Measurements from ENCODE around the gene STAM2. TPM values are rescaled to one million over a fixed set of nuclear protein-coding genes. Genes with fewer than 3 reads are reported as not detected.
"Not testable (repeated sequence)": the region's sequence is repeated elsewhere in the genome, so short reads cannot be mapped to it uniquely, and the experiment has no call there.

The STAM2 gene
- total and polyA plus RNA-seq, 11 donors: 4.7 to 36.1 (median 25.7) TPM

- peak overlapping the region in 2 of 12 donors; percentile 26 to 57 for H3K27ac ChIP-seq
Observed at GRCh38 chr2:152171718-152172117, 3.8 kb downstream of the STAM2 start.

GRCh38 chr2:152169158-152169557, 6.4 kb downstream of the STAM2 start:
- H3K9me3 ChIP-seq; H3K27ac ChIP-seq; DNase-seq; H3K4me3 ChIP-seq; intact Hi-C loops (cut with DNase I); ATAC-seq; H3K27me3 ChIP-seq; H3K36me3 ChIP-seq: not testable (repeated sequence)
- H3K4me1 ChIP-seq: peaks cover 0 to 73% (median 52%) of the 10 kb centered on the region in 12 donors
- WGBS, 4 donors: 89 to 95% (median 91%) methylated on average over 7 of the region's 7 CpGs

More at GRCh38 chr2:152171718-152172117, 3.8 kb downstream of the STAM2 start:
- no peak overlapping the region for H3K4me3 ChIP-seq
- H3K9me3 ChIP-seq: no peaks in the 10 kb centered on the region
- intact Hi-C loops (cut with DNase I): loop anchor here in 6 of 10 donors (1.0 to 10.0 kb wide), 5 partner anchors 134 to 543 kb away; partner anchors contain the start of genes ARL6IP6 (in 1 of the 6), FMNL2 (in 1 of the 6) and PRPF40A (in 1 of the 6)
- peaks cover 0 to 69% (median 42%) of the 10 kb centered on the region in 12 donors for H3K4me1 ChIP-seq
- no peaks in the 10 kb centered on the region for H3K36me3 ChIP-seq
- WGBS, 4 donors: 60 to 68% (median 62%) methylated on average over 4 of the region's 4 CpGs
- ATAC-seq (no peak), DNase-seq (no peak)
- no peak for TF ChIP-seq CTCF (IDR thresholded peaks at IDR 0.05)
- H3K27me3 ChIP-seq: no peaks in the 10 kb centered on the region

- WGBS, 4 donors: 94 to 100% (median 98%) methylated on average over 1 of the region's 1 CpG
- H3K9me3 ChIP-seq; intact Hi-C loops (cut with DNase I); DNase-seq; H3K27me3 ChIP-seq; H3K36me3 ChIP-seq; H3K4me3 ChIP-seq; ATAC-seq: not testable (repeated sequence)
- Histone ChIP-seq H3K4me1 (peaks cover 0 to 63% (median 42%) of the 10 kb centered on the region in 12 donors), H3K27ac (peak overlapping the region in 2 of 12 donors; percentile 7 to 53)
Observed at GRCh38 chr2:152167470-152167869, 8.1 kb downstream of the STAM2 start.

- peak overlapping the region in 3 of 12 donors; percentile 5 to 53 (median 7) for H3K27ac ChIP-seq
- no peaks in the 10 kb centered on the region for H3K27me3 ChIP-seq
- DNase-seq (no peak), ATAC-seq (peak in 2 of 4 donors; percentile 32 to 43)
- H3K4me3 ChIP-seq: peak overlapping the region in 3 of 12 donors; percentile 1 to 13 (median 3)
- no peaks in the 10 kb centered on the region for H3K36me3 ChIP-seq
- TF ChIP-seq CTCF (IDR thresholded peaks at IDR 0.05): no peak
- no peak for TF ChIP-seq POLR2A (IDR thresholded peaks at IDR 0.05)
- H3K9me3 ChIP-seq: no peaks in the 10 kb centered on the region
- 54 to 70% (median 64%) methylated on average over 2 of the region's 2 CpGs for WGBS, 4 donors
- intact Hi-C loops (cut with DNase I): no loop called here
- H3K4me1 ChIP-seq: peaks cover 0 to 59% (median 38%) of the 10 kb centered on the region in 12 donors
Observed at GRCh38 chr2:152167065-152167464, 8.5 kb downstream of the STAM2 start.

GRCh38 chr2:152166633-152167032, 8.9 kb downstream of the STAM2 start:
- Histone ChIP-seq H3K27me3 (no peaks in the 10 kb centered on the region), H3K27ac (peak overlapping the region in 3 of 12 donors; percentile 5 to 53 (median 7)), H3K4me3 (peak overlapping the region in 4 of 12 donors; percentile 1 to 13 (median 7)), H3K36me3 (no peaks in the 10 kb centered on the region), H3K4me1 (peaks cover 0 to 55% (median 38%) of the 10 kb centered on the region in 12 donors), H3K9me3 (no peaks in the 10 kb centered on the region)
- peak in 2 of 4 donors; percentile 46 to 52 for ATAC-seq
- no peak for DNase-seq
- intact Hi-C loops (cut with DNase I): no loop called here
- WGBS, 4 donors: 39 to 56% (median 47%) methylated on average over 3 of the region's 3 CpGs
- no peak for TF ChIP-seq CTCF (IDR thresholded peaks at IDR 0.05)
- TF ChIP-seq POLR2A (IDR thresholded peaks at IDR 0.05): no peak
